ENCODE measurements around the gene GRK5.
A peak's percentile ranks its signal among the peaks of the same experiment; 100 is the strongest.

Gene GRK5

DNA sequence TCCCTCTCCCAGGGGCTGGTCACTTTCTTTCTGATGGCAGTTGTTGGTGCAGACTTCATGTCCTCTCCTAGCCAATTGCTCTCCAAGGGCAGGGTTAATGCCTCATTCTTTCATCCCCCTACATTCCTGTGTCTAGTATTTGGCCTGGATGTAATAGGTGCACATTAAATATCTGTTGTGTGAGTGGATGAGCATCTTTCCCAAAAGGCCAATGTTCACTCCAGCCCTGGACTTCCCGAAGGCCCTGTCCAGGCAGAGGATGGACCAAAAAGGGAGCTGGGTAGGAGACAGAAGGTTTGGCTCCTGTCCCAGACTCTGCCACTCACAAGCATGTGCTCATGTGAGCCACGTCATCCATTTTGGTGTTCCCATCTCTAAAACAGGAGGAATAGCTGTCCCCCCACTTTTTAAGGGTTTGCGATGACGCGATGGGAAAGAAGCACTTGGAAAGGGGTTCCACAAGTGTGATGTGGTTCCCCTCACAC, 287.7 kb downstream of the GRK5 start:
- no peak for DNase-seq

- DNase-seq = no peak
Observed at GRCh38 chr10:119495545-119495944, 288.2 kb downstream of the GRK5 start.

- no peak for DNase-seq
Observed at GRCh38 chr10:119496273-119496672, 288.9 kb downstream of the GRK5 start.

DNA sequence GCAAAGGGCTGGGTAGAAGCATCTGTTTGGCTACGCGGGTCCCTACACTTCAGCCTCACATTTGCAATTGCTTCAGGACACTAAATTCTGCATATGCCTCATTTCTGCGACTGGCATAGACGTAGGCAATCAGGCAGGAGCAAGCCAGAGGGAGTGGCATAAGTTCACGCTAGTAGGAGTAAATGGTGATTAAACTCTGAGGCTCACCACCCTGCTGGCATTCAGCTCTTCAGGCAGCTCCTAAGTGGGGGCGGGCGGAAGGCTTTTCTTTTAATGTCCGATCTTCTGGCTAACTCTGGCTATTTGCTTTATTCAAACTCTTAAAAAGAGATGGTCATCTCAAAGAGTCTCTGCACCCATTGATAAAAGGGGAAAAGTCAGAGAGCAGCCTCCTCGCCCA, 289.9 kb downstream of the GRK5 start:
- DNase-seq = no peak

DNA sequence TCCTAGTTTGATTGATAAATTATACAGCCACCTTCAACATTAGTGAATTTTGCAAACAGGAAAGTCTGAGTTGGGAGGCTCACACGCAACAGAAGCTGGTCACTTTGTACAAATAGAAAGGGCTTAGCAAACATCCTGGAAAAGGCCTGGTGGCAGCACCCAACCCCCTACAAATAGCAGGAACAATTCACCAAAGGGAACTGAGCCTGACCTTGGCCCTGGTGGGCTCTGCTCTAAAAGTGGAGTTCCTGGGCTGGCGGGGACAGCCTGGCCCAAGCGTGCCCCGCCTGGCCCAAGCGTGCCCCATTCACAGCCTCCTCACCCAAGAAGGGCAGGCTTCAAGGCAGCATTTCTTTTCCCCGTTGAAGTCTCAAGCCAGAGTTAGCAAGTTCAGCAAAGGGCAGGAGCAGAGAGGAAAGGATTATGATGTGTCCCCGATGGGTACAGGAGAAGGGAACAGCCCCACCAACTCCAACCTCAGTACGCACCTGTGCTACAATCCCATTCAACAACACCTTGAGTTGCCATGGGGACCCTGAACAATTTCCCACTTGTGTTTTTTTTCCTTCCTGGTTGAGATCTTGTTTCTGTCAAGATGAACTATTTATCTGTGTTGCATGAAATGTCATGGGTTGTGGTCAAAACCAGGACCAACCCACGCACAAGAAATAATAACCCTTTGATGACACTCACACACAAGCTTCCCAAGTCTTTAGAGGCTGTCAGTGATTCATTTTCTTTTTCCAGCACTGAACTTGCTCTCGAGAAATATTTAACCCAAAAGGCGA, 291.7 kb downstream of the GRK5 start:
- DNase-seq = no peak

GRCh38 chr10:119499677-119500002, 292.3 kb downstream of the GRK5 start:
- DNase-seq = no peak

- no peak for DNase-seq
Observed at GRCh38 chr10:119500123-119500795, 292.9 kb downstream of the GRK5 start.

DNA sequence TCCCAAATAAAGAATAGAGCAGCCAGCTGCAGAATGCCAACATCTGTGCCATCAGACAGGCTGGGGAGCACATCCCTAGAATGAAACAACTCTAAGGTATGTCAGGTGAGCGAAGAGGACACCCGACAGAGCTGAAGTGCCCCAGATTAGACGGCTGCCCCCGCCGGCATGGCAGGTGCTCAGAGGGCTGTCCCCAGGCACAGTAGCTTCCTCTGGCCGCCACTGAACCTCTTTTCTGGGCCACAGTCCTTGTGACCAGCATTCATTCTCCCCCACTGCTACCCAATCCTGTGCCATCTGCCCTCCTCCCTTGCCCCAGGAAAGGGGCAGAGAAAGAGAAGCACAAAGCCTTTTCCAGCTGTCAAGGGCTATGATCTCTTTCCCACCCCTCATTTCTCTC, 293.4 kb downstream of the GRK5 start:
- no peak for DNase-seq

DNA sequence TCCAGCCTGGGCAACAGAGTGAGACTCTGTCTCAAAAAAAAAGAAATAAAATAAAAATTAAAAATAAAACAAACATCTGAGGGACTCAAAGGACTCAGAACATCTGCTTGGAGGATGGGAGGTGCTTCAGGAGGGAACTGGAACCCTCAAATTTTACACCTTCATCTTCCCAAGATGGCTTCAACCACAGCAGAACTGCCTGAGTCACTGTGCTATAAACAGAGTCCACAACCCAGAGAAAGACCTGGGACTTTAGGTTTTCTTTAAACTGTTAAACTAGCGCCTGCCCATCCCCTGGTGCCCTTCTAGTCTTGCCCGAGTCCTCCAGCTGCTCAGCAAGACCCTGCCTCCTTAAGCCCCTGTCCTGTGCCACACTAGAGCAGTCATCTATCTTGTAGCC, 294.3 kb downstream of the GRK5 start:
- DNase-seq = no peak

DNA sequence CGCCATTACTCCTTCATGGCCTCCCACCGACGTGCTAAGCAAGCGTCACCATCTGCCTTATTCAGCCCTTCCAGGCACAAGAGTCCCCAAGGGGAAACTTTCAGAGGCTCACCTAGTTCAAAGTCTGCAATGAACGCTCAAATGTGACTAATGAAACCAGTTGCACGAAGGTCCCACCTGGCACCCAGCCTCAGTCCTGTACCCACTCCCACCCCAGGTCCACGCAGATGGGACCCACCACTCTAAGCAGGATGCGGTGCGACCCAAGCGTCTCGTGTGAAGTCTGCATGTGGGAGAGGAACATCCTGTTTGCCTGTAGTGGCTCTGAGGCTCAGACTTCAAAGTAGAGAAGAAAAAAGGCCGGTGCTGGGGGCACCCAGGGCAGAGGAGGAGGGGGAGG, 294.8 kb downstream of the GRK5 start:
- DNase-seq = peak; percentile 77

GRCh38 chr10:119502618-119503155, 295.3 kb downstream of the GRK5 start:
- no peak for DNase-seq

DNA sequence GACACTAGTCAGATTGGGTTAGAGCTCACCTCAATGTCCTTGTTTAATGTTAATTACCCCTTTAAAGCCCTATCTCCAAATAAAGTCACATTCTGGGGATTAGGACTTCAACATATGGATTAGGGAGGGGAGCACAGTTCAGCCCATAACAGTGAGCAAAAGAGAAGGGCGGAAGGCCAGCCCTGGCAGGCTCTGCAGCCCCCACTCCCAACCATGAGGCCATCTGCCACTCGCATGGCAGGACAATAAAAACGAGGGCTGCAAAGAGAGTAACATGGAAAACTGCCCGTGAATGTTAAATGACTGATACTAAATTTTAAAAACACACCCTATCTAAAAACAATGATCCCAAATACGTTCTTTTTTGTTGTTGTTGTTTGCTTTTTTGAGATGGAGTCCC, 296.4 kb downstream of the GRK5 start:
- no peak for DNase-seq

- DNase-seq = no peak
Observed at GRCh38 chr10:119504651-119505050, 297.3 kb downstream of the GRK5 start.

- DNase-seq = no peak
Observed at GRCh38 chr10:119505131-119505551, 297.8 kb downstream of the GRK5 start.
